ENCODE data around the gene MAP3K8.

GRCh38 chr10:30386801-30387588, 47.0 kb upstream of the MAP3K8 start:
- TF ChIP-seq, protein P1, sequence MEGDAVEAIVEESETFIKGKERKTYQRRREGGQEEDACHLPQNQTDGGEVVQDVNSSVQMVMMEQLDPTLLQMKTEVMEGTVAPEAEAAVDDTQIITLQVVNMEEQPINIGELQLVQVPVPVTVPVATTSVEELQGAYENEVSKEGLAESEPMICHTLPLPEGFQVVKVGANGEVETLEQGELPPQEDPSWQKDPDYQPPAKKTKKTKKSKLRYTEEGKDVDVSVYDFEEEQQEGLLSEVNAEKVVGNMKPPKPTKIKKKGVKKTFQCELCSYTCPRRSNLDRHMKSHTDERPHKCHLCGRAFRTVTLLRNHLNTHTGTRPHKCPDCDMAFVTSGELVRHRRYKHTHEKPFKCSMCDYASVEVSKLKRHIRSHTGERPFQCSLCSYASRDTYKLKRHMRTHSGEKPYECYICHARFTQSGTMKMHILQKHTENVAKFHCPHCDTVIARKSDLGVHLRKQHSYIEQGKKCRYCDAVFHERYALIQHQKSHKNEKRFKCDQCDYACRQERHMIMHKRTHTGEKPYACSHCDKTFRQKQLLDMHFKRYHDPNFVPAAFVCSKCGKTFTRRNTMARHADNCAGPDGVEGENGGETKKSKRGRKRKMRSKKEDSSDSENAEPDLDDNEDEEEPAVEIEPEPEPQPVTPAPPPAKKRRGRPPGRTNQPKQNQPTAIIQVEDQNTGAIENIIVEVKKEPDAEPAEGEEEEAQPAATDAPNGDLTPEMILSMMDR (IDR thresholded peaks at IDR 0.05): no peak
- TF ChIP-seq POLR2A (IDR thresholded peaks at IDR 0.05): no peak
